ENCODE measurements around the gene CFAP119. TPM values are rescaled to one million over a fixed set of nuclear protein-coding genes. Genes with fewer than 3 reads are reported as not detected.

CFAP119 gene
- total RNA-seq, 1 donor from 2014 or later: 8.8 TPM

GRCh38 chr16:30780549-30780948, 18.7 kb upstream of the CFAP119 start:
- no peak for ATAC-seq (ENCODE audit: low read depth)
- no peaks in the 10 kb centered on the region for H3K9me3 Mint-ChIP-seq
- H3K4me3 Mint-ChIP-seq: no peak overlapping the region
- peaks cover 9% of the 10 kb centered on the region for H3K4me1 Mint-ChIP-seq
- intact Hi-C loops (cut with micrococcal nuclease): no loop called here
- POLR2A ChIA-PET: interaction anchor here (1.0 kb wide), 1 partner anchor 24 kb away, joined by 3 read pairs; no protein-coding TSS in a partner anchor
- CTCF ChIA-PET: no interaction called here
- peaks cover 19% of the 10 kb centered on the region for H3K36me3 Mint-ChIP-seq (ENCODE audit: low read depth)
- no peak overlapping the region for H3K27ac Mint-ChIP-seq
- no peak for DNase-seq
- TF ChIP-seq, protein P1, sequence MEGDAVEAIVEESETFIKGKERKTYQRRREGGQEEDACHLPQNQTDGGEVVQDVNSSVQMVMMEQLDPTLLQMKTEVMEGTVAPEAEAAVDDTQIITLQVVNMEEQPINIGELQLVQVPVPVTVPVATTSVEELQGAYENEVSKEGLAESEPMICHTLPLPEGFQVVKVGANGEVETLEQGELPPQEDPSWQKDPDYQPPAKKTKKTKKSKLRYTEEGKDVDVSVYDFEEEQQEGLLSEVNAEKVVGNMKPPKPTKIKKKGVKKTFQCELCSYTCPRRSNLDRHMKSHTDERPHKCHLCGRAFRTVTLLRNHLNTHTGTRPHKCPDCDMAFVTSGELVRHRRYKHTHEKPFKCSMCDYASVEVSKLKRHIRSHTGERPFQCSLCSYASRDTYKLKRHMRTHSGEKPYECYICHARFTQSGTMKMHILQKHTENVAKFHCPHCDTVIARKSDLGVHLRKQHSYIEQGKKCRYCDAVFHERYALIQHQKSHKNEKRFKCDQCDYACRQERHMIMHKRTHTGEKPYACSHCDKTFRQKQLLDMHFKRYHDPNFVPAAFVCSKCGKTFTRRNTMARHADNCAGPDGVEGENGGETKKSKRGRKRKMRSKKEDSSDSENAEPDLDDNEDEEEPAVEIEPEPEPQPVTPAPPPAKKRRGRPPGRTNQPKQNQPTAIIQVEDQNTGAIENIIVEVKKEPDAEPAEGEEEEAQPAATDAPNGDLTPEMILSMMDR (IDR thresholded peaks at IDR 0.05): no peak
- peaks cover 11% of the 10 kb centered on the region for H3K27me3 Mint-ChIP-seq

GRCh38 chr16:30780021-30780420, 18.2 kb upstream of the CFAP119 start:
- H3K4me3 Mint-ChIP-seq: no peak overlapping the region
- peaks cover 19% of the 10 kb centered on the region for H3K36me3 Mint-ChIP-seq (ENCODE audit: low read depth)
- DNase-seq: no peak
- ChIA-PET CTCF (no interaction called here), POLR2A (interaction anchor here (1.0 kb wide), 1 partner anchor 25 kb away, joined by 3 read pairs; no protein-coding TSS in a partner anchor)
- H3K9me3 Mint-ChIP-seq: no peaks in the 10 kb centered on the region
- TF ChIP-seq, protein P1 (IDR thresholded peaks at IDR 0.05): no peak
- H3K27me3 Mint-ChIP-seq: peaks cover 11% of the 10 kb centered on the region
- intact Hi-C loops (cut with micrococcal nuclease): no loop called here
- no peak for ATAC-seq (ENCODE audit: low read depth)
- peaks cover 10% of the 10 kb centered on the region for H3K4me1 Mint-ChIP-seq
- H3K27ac Mint-ChIP-seq: no peak overlapping the region

- no peak for DNase-seq
- ChIA-PET POLR2A (no interaction called here), CTCF (no interaction called here)
- Mint-ChIP-seq H3K27ac (no peak overlapping the region), H3K9me3 (no peaks in the 10 kb centered on the region), H3K4me3 (no peak overlapping the region), H3K4me1 (peaks cover 14% of the 10 kb centered on the region), H3K36me3 (ENCODE audit: low read depth) (peaks cover 20% of the 10 kb centered on the region), H3K27me3 (peaks cover 11% of the 10 kb centered on the region)
- intact Hi-C loops (cut with micrococcal nuclease): no loop called here
- TF ChIP-seq, protein P1 (IDR thresholded peaks at IDR 0.05): no peak
- no peak for ATAC-seq (ENCODE audit: low read depth)
These were observed 17.7 kb upstream of the CFAP119 start for GRCh38 chr16:30779596-30779995.

DNA sequence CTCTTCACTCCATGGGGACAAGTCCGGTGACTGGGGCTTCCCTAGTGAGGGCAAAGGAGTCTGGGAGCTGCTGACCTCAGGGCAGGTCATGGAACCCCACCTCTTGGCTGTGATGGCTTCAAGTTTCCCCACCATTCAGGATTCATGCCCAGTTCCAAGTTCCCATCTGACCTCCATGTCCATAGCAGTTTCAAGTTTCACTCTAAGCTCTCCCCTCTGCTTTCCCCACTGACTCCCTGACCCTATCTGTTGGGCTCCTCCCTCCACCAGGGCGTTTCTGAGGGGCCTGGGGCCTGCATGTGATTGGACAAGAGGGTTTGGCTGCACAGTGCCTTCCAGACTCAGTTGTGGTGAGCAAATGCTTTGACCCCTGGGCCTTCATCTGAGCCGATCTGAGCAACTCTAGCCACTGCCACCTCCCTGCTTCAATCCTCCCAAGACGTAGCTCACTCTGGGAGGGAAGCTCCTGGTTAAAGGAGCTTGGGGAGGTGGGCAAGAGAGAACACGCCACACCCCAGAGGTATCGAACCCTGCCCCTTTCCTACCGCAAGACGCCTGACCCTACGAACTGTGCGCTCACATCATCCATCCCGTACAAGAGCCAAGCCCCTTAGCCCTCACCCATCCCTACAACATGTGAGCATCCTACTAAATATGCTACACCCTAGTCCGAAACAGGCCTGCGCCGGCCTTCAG, 16.8 kb upstream of the CFAP119 start:
- intact Hi-C loops (cut with micrococcal nuclease): no loop called here
- Mint-ChIP-seq H3K27me3 (peaks cover 11% of the 10 kb centered on the region), H3K4me3 (no peak overlapping the region), H3K9me3 (no peaks in the 10 kb centered on the region), H3K4me1 (peaks cover 17% of the 10 kb centered on the region), H3K36me3 (ENCODE audit: low read depth) (peaks cover 29% of the 10 kb centered on the region), H3K27ac (no peak overlapping the region)
- TF ChIP-seq, protein P1 (IDR thresholded peaks at IDR 0.05): no peak
- ChIA-PET CTCF (no interaction called here), POLR2A (interaction anchor here (1.1 kb wide), 1 partner anchor 27 kb away, joined by 5 read pairs; no protein-coding TSS in a partner anchor)
- DNase-seq (no peak), ATAC-seq (ENCODE audit: low read depth) (no peak)

GRCh38 chr16:30777591-30778297, 15.9 kb upstream of the CFAP119 start:
- CTCF ChIA-PET: no interaction called here
- no peak overlapping the region for H3K27ac Mint-ChIP-seq
- no peak for DNase-seq
- no peak for ATAC-seq (ENCODE audit: low read depth)
- POLR2A ChIA-PET: interaction anchor here (1.0 to 1.1 kb wide), 2 partner anchors 28 kb away, joined by 3 to 5 read pairs; no protein-coding TSS in a partner anchor
- no peak overlapping the region for H3K4me3 Mint-ChIP-seq
- peaks cover 11% of the 10 kb centered on the region for H3K27me3 Mint-ChIP-seq
- intact Hi-C loops (cut with micrococcal nuclease): no loop called here
- TF ChIP-seq, protein P1 (IDR thresholded peaks at IDR 0.05): no peak
- no peaks in the 10 kb centered on the region for H3K9me3 Mint-ChIP-seq
- peaks cover 20% of the 10 kb centered on the region for H3K4me1 Mint-ChIP-seq
- peaks cover 30% of the 10 kb centered on the region for H3K36me3 Mint-ChIP-seq (ENCODE audit: low read depth)

Data from activated B cell treated with CpG ODN at 0.5 μM for 24 hours (primary cell).